Activated CD4-positive, alpha-beta T cell treated with anti-CD3 and anti-CD28 coated beads for 1 hour (primary cell): ENCODE results near the gene NUDT9.
A peak's percentile ranks its signal among the peaks of the same experiment; 100 is the strongest.
"Not testable (repeated sequence)": the region's sequence is repeated elsewhere in the genome, so short reads cannot be mapped to it uniquely, and the experiment has no call there.

Experiments
- DNase-seq: peaks from one replicate; pipeline ENCODE4 v3.0.0-alpha.2; 2020

Gene NUDT9, protein sequence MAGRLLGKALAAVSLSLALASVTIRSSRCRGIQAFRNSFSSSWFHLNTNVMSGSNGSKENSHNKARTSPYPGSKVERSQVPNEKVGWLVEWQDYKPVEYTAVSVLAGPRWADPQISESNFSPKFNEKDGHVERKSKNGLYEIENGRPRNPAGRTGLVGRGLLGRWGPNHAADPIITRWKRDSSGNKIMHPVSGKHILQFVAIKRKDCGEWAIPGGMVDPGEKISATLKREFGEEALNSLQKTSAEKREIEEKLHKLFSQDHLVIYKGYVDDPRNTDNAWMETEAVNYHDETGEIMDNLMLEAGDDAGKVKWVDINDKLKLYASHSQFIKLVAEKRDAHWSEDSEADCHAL

DNA sequence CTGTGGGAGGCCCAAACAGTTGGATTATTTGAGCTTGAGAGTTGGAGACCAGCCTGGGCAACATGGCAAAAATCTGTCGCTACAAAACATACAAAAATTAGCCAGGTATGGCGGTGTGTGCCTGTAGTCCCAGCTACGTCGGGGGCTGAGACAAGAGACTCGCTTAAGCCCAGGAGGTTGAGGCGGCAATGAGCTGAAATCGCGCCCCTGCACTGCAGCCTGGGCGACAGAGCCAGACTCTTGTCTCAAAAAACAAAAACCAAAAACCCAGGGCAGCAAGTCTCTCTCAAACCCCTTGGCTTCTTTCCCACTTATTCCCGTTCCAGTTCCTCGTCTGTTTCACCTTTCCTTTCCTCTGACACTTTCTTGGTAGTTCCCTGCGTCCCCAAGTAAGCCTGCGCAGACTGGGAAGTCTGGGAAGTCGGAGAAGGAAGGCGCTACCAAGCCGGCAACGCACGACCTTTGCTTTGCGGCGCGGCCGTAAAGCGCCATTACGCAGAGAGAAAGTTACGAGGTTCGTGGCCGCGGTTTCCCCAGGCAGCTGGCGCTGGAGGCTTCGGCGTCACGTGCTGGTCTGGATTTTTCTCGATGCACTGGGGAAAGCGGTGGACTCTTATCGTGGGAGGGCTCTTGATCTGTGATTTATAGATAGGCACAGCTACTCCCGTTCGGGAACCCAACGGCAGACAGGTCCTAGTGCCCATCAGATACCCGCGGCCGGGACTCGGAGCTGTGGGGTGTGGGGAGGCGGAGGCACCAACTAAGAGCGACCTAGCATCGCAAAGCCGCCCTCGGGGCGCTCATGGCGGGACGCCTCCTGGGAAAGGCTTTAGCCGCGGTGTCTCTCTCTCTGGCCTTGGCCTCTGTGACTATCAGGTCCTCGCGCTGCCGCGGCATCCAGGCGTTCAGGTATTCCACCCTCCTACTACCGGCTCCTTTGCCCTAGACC, at the start of gene NUDT9:
Gene NUDT9, plus strand, starts transcription at position 470 of the 949 bp plus-strand sequence. Its CDS starts 333 bp downstream, at position 803.
- DNase-seq = peak; percentile 72

DNA sequence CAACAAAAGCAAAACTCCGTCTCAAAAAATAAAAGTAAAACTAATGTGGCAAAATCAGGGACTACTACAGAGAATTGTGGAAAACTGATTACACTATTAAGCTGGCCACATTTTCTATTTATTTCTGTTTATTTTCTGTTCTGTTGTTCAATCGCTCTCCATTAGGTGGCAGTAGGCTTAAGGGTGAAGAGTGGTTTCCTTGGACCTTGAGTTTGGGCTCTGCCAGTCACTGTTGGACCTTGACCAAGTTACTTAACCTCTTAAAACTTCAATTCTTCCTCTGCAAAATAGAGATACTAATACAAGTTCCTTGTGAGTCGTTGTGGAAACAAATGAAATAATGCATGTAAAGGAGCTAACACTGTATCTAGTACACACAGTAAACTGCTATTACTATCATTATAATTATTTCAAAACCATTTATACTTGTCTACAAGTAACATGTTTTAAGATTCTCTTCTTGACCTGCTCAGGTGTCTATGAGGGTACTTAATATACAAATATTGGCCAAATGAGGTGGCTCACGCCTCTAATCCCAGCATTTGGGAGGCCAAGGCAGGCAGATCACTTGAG, 46.6 kb upstream of the NUDT9 start:
- DNase-seq = no peak

- DNase-seq = no peak
These were observed 44.6 kb upstream of the NUDT9 start for GRCh38 chr4:87377816-87378215.

GRCh38 chr4:87382116-87382515, 40.3 kb upstream of the NUDT9 start:
- DNase-seq = no peak

- DNase-seq = no peak
These were observed 39.4 kb upstream of the NUDT9 start for GRCh38 chr4:87382931-87383330.

DNA sequence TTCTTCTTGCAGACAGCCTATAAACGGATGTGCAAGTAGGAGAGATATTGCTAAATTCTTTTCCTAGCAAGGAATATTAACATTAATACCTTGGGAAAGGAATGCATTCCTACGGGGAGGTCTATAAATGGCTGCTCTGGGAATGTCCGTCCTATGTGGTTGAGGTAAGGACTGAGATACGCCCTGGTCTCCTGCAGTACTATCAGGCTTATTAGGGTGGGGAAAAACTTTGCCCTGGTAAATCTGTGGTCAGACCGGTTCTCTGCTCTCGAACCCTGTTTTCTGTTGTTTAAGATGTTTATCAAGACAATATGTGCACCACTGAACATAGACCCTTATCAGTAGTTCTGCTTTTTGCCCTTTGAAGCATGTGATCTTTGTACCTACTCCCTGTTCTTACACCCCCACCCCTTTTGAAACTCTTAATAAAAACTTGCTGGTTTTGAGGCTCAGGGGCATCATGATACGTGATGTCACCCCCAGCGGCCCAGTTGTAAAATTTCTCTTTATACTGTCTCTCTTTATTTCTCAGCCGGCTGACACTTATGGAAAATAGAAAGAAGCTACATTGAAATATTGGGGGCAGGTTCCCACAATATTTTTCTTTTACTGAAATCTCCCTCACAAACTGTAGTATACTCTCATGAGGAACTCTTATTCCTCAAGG, 37.8 kb upstream of the NUDT9 start:
- not testable (repeated sequence) for DNase-seq

DNA sequence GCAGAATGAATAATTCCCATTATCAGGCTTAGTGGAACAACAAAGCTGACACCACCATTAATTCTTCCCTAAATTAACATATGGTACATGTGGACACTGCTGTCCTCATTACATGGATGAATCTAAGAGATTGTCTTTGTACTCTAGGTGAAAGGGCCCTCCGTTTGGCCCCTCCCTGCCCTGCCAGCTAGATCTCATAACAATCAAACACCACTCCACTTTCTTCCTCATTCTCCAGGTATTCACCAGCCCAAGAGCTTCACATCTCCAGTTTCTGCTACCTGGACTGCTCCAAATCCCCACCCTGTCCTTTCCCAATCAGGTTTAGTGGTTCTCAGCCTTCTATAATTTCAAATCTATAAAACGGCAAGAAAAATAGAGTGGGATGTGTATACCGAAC, 35.1 kb upstream of the NUDT9 start:
- no peak for DNase-seq

DNA sequence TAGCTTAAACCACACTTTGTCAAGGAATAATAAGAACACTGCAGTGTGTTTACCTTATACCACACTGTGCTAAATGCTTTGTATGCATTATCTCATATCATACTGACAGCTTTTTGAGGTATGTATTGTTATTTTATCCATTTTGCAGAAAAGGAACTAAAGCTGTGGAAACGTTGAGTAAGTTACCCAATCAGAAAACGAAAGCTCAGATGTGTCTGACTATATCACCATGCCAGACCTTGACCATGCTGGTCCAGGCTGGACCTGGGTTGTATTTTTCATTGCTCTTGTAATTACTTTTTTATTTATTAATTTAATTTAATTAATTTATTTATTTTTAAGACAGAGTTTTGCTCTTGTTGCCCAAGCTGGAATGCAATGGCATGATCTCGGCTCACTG, 33.5 kb upstream of the NUDT9 start:
- no peak for DNase-seq

DNA sequence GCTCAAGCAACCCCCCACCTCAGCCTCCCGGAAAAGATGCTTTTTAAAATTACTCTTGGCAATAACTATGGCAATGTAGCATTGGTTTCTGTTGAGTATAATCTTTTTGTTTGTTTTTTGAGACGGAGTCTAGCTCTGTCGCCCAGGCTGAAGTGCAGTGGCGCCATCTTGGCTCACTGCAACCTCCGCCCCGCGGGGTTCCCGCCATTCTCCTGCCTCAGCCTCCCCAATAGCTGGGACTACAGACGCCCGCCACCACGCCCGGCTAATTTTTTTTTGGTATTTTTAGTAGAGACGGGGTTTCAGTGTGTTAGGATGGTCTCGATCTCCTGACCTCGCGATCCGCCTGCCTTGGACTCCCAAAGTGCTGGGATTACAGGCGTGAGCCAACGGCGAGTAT, 32.3 kb upstream of the NUDT9 start:
- DNase-seq = not testable (repeated sequence)

GRCh38 chr4:87390551-87390890, 31.9 kb upstream of the NUDT9 start:
- no peak for DNase-seq

DNA sequence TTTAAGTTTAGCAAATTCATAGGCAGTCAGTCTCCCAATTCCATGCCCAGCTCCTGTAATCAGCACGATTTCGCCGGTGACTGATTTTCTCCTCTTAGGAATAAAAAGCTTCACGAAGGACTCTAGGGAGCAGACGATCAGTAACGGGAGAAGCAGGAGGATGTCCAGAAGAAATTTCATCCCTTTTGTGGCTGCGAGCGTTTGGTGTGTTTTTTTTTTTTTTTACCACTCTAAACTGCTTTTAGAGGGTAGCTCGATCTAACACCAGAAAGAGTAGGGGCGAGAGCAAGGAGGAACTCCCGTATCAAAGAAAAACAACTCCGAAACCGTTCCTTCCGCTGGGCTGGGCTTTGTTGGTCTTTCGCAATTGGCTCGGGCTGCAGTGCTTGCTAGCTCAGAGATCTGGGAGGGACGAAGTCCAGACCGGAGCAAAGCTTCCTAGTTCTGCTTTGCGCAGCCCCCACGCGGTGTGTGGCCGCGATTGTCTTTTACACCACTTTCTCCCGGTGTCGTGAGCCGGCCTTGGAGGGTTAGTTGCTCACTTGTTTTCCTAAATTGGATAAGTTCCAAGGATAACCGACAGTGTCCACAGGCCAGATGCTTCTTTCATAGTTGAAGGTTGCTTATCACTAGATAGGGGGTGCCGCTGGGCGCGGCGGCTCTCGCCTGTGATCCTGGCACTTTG, 31.3 kb upstream of the NUDT9 start, which contains the start of gene HSD17B11:
Gene HSD17B11, minus strand, starts transcription at position 298 of the 685 bp plus-strand sequence. Its CDS starts 118 bp downstream, at position 180.
- DNase-seq = peak; percentile 70

- DNase-seq = no peak
These were observed 30.8 kb upstream of the NUDT9 start for GRCh38 chr4:87391576-87392054.

DNA sequence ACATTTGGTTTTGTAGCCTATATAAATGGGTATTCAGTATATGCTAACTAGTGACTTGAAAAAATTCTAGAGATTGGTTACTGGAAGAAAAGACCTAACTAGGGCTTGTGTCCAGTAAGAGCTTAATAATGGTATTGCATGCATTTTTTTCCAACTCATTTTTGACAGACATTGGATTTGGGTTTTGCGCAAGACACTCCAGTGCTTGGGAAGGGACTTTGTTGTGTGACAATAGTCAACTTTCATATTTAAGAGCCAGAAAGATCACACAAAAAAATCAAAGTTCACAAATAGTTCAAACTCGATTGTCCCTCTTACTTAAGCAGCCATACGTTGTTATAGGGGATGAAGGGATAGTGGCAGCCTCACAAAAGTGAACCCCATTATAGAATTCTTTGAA, 30.2 kb upstream of the NUDT9 start:
- DNase-seq = no peak

GRCh38 chr4:87395073-87395472, 27.3 kb upstream of the NUDT9 start:
- not testable (repeated sequence) for DNase-seq

DNA sequence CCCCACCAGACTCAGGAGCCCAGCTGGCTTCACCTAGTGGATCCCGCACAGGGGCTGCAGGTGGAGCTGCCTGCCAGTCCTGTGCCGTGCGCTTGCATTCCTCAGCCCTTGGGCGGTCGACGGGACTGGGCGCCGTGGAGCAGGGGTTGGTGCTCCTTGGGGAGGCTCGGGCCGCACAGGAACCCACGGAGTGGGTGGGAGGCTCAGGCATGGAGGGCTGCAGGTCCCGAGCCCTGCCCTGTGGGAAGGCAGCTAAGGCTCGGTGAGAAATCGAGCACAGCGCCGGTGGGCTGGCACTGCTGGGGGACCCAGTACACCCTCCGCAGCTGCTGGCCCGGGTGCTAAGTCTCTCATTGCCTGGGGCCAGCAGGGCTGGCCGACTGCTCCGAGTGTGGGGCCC, 26.5 kb upstream of the NUDT9 start:
- DNase-seq = not testable (repeated sequence)

GRCh38 chr4:87399148-87399547, 23.2 kb upstream of the NUDT9 start:
- DNase-seq = no peak

DNA sequence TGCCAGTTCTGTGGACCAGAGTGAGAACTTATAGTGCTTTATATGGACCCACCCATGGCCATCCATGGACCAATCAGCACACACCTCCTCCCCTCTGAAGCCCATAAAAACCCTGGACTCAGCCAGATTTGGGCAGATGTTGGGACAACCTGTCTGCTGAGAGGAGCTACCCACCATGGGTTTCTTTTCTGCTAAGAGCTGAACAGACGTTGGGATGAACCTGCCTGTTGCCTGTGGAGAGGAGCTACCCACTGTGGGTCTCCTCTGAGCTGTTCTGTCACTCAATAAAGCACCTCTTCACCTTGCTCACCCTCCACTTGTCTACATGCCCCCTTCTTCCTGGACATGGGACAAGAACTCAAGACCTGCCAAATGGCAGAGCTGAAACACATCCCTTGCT, 22.4 kb upstream of the NUDT9 start:
- DNase-seq = no peak

DNA sequence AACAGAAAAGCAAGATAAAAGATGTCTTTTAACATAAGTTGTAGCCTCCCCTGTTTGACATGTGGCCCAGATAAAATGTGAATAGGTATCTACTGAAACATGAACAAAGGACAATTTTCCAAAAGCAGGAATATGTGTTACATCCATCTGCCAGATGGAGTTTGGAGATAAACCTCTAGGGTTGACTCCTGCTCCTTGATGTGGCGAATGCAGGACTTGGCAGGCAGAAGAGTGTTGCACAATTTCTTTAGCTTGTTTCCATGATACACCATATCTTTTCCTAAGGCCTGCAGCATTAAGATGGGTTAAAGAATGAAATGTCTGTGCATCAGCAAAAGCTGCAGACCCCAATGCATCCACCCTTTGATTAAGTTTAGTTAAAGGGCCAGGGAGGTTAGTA, 18.6 kb upstream of the NUDT9 start:
- DNase-seq = not testable (repeated sequence)

- DNase-seq = no peak
These were observed 17.1 kb upstream of the NUDT9 start for GRCh38 chr4:87405211-87405820.

GRCh38 chr4:87406462-87406861, 15.9 kb upstream of the NUDT9 start:
- DNase-seq = no peak

DNA sequence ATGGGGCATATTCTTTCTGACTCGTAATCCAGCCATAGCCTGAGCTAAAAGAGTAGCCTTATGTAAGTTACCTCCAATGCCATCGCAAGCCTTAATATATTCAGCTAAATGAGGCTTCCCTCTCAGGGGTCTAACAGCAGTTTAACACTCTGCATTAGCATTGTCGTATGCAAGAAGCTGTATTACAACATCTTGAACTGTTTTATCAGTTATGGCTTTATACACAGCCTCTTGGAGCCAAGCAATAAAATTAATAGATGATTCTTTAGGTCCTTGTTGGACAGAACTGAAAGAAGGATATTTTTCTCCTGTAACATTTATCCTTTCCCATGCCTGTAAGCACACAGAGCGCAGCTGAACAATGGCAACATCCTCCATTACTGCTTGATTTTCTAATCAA, 15.5 kb upstream of the NUDT9 start:
- not testable (repeated sequence) for DNase-seq
